NCI-H2227 (cell line): ENCODE measurements around the gene LCNL1.

ENCODE experiments used
- DNase-seq: peaks from one replicate; lab custom pipeline; 2025; ENCODE audit not compliant: unreplicated experiment; lab: John Stamatoyannopoulos, UW

Gene LCNL1

DNA sequence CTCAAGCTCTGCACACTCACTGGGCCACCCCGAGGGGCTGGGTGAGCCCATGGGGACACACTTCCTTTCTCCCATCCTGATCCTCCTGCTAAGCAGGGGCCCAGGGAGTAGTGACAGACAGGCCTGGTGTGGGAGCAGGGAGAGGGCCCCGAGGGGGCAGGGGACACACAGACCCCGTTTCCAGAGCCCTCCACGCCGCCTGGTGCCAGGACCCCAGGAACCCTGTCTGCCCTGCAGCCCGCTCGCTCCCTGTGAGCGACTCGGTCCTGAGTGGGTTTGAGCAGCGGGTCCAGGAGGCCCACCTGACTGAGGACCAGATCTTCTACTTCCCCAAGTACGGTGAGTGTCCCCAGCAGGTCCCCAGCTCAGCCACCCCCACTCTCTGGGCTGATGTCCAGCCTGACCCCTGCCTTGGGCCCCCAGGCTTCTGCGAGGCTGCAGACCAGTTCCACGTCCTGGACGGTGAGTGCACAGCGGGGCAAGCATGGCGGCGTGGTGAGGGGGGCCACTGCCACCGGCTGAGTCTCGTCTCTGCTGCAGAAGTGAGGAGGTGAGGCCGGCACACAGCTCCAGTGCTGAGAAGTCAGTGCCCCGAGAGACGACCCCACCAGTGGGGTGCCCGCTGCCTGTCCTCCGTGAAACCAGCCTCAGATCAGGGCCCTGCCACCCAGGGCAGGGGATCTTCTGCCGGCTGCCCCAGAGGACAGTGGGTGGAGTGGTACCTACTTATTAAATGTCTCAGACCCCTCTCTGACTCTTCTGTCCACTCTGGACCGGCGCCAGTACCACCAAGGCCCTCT, 36.4 kb upstream of the LCNL1 start:
- DNase-seq = no peak

DNA sequence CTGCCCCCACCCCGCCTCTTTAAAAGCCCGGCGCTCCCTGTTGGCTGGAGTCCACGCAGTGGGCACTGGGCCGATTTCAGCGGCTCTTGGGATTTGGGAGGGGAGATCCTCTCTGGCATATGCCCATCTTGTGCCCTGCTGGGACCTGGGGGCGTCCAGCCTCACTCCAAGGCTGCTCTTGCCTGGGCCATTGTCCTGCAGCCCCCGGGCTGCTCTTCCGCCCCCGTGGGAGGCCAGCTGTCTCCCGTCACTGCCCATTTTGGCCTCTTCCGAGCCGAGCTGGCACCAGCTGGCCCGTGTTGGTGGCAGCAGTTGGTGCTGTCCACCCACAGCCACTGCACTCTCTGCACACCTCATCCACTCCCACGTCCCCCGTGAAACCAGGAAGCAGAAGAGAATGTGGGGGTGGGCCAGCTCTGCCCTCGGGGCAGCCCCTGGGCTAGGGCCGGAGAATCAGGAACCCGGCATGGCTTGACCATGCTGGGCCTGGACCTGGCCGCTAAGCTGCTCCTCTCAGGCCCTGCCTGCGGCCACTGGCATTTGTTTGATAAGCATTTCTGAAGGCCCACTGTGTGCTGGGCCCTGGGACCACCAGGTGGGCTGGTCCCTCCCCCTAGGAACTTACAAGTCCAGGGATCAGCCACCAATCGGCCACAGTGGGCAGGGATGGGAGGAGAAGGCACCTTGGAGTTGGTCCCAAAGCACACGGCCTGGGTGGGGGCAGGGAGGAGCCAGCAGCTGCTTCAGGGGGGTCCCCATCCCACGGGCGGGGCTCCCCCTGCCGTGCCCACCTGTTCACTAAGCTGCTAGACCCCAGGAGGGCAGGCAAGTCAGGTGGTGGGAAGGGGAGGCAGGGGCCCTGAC, 35.5 kb upstream of the LCNL1 start:
- DNase-seq = no peak

DNA sequence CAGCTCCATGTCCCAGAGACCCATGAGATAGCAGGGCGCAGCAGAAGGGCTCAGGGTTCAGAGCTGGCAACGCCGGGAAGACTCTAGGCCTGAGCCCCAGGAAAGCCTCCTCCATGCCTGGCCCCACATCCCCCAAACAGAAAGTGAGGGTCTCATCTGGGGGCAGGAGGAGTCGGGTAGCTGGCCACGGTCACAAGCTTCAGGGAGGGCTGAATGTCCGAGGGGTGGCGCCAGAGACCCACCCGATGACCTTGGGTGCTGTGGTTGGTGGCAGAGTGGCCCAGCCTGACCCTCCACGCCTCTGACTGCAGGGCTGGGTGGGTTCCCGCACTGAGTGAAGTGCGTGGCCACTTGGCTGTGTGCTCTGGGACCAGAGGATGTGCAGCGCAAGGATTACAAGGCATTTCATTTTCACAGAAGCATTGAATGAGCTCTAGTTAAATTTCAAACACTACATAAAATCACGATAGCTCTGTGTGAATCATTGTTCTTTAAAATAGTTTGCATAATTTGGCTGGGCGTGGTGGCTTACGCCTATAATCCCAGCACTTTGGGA, 34.8 kb upstream of the LCNL1 start:
- no peak for DNase-seq

DNA sequence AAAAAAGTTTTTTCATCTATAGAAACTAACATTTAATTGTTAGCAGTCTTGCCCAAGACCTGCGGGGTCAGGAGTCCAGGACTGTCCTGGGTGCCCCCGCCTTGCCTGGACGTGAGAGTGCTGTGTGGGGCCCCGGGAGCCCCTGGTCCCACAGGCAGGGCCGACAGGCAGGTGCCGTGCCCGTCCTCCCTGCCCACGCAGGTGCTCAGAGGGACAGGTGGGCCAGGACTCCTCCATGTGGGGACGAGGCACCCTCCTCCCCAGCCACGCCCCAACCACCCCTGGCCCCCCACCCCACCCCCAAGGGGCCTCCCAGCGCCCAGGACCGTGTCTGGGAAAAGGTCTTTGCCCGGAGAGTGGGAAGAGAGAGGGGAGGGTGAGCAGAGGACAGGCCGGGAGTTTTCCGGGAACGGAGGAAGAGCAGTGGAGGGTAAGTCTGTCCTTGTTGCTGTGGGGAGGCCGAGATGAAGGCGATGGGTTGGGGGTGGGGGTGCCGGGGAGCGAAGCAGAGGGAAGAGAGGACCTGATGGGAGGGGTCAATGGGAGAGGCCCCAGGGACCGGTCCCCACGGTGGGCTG, 33.5 kb upstream of the LCNL1 start:
- DNase-seq = peak; percentile 56

DNA sequence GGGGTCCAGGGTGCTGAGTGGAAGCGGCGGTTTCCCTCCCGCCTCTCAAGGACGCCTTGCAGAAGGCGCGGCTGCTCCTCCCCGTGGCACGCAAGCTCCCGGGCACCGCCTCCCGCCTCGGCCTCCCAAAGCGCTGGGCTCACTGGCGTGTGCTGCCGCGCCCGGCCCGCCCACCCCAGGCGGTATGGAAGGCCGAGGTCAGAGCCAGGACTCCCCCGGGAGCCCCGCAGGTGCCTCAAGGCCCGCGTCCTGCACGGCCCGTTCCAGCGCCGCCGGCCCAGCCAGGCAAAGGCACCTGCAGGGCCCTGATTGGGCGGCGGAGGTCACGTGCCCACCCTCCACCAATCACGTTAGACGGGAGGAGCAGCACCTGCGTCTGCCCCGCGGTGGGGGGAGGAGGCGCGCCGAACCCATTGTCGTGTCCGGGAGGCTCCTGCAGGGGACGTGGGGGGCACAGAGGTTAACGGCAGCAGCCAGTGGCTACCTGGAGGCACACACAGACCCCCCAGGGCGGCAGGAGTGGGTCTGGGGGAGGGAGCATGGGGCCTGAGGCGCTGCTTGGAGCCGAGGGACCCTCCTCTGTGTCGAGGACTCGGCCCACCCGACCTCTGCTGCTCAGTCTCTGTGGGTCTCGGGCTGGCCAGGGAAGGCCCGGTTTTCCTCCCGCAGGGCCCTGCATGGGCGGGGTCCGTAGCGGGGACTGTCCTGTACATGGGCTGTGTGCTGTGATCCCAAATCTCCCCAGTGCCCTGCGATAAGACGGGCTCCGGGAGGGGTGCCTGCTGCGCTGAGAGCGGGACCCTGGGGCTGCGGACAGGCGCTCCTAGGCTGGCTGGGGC, 32.8 kb upstream of the LCNL1 start:
- peak; percentile 91 for DNase-seq

- no peak for DNase-seq
These were observed 32.0 kb upstream of the LCNL1 start for GRCh38 chr9:136950656-136951276.

DNA sequence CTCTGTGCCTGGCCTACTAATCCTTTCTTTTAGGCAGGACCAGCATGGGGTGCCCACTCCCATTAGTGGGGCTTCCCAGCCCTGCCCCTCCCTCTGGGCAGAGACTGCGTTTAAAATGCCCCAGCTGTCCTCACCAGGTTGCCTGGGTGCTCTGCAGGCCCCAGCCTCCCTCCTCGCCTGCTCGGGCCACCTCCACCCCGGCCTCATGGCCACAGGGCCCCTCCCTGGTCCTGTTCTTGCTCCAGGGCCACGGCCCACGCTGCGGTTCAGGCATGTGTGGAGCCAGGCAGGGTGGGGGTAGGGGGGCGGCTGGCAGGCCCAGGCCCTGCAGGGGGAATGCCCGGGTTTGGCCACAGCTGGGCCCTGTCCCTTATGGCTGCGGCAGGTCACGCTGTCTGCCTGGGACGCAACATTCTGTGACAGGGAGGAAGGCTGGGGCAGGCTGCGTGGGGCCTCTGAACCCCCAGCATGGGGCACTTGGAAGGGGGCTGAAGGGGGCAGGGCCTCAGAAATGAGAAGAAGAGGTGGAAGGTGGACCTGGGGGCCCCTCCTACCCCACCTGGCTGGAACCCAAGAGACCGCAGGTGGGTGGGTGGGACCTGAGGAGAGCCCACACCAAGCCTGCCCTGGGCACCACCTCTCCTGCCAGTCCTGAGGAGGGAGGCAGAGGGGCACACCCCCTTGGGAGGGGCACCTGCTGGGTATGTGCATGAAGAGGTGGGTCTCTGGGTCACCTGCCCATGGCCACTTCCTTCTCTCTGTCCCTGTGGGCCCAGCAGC, 31.1 kb upstream of the LCNL1 start, which contains the start of gene LCN12:
Gene LCN12, plus strand, starts transcription at position 733 of the 780 bp plus-strand sequence. CDS start 55 bp downstream, outside the sequence.
- no peak for DNase-seq

DNA sequence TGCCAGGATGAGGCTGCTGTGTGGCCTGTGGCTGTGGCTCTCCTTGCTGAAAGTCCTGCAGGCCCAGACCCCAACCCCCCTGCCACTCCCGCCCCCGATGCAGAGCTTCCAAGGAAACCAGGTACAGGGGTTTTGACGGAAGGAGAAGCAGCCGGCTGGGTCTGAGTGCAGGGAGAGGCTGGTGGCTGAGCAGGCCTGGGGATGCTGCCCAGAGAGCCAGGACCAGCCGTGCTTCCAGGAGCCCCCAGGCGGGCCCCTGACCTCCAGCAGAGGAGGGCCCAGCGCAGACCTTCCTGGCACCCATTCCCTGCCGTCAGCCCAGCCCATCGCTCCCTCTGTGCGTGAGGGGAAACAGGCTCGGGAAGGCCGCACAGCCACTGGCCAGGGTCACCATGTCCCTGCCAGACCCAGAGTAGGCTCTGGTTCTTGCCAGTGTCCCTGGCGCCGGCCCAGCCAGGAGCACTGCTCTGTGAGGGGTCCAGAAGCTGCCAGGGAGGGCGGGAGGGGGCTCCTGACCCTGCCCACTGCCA, 30.4 kb upstream of the LCNL1 start:
- no peak for DNase-seq

DNA sequence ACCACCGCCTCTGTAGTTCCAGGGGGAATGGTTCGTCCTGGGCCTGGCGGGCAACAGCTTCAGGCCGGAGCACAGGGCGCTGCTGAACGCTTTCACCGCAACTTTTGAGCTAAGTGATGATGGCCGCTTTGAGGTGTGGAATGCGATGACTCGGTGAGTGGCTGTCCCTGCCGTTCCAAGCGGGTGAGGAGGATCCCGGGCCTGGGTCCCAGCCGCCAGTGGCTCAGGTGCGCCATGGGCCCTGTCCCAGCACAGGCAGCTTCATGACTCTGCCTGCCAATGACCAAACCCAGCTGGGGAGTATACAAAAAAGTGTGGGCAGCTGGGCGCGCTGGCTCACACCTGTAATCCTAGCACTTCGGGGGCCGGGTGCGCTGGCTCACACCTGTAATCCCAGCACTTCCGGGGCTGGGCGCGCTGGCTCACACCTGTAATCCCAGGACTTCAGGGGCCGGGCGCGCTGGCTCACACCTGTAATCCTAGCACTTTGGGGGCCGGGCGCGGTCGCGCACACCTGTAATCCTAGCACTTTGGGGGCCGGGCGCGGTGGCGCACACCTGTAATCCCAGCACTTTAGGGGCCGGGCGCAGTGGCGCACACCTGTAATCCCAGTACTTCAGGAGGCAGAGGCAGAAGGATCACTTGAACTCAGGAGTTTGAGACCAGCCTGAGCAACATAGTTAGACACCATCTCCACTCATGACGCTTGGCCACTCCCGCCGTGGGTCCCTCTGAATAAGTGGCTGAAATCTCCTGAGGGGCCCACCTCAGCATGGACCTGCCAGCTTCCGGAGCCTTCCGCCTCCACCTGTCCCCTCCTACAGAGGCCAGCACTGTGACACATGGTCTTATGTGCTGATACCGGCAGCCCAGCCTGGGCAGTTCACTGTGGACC, 29.7 kb upstream of the LCNL1 start:
- DNase-seq = no peak

- no peak for DNase-seq
These were observed 29.0 kb upstream of the LCNL1 start for GRCh38 chr9:136953771-136954269.

DNA sequence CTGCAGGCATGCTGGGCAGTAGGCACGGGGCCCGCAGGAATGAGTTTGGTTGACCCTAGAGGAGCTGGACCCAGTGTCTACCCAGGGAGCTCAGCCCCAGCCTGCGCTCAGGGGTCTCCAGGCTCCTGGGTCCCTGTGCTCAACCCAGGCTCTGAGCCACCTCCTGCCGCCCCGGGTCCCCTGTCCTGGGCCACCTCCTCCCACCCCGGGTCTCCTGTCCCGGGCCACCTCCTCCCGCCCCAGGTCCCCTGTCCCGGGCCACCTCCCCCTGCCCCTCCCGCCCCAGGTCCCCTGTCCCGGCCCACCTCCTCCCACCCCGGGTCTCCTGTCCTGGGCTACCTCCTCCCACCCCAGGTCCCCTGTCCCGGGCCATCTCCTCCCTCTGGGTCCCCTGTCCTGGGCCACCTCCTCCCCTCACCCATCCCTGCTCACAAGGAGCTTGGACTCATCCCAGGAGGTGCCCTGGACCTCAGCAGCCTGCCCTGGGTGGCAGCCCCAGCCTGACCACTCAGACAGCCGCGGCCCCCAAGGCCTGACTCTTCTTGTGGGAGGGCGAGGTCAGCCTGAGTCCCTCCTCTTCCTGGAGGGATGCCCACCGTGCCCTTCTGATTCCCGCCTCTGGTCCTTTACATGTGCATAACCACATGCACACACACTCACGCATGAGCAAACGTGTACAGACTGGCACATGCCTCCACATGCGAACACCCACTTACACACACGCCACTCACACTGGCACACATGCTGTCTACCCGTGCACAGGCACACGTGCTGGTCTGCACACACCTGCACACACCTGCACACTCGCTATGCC, 28.3 kb upstream of the LCNL1 start:
- no peak for DNase-seq

DNA sequence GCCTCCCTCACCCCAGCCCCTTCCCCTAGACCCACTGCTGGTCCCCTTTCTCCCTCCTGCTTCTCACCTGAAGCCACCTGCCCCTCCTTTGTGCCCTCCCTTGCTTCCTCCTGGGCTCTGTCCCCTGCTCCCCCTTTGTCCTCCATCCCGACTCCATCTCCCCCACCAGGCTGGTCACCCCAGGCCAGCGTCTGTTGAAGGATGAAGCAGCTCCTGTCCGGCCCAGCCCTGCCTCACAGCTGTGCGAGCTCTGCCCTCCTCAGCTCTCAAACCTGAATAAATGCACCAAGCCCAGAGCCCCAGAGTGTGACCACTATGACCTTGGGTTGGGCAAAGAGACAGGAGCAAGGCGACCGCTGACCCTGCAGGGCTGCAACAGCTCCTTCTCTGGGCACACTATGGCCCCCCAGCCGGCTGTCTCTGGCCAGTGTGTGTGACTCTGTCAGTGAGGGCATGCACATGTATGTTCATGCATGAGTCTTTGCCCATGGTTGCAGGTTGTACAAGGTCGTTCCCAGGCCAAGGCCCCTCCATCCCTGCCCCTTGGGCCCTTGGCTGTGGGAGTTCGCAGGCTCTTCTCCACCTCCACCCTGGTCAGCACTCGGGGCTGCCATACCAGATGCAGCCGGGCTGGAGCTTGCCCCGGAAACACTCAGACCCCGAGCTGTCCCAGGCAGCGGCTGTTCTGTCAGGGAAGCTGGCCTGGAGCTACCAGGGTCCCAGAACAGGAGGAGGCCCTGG, 27.4 kb upstream of the LCNL1 start:
- no peak for DNase-seq

DNA sequence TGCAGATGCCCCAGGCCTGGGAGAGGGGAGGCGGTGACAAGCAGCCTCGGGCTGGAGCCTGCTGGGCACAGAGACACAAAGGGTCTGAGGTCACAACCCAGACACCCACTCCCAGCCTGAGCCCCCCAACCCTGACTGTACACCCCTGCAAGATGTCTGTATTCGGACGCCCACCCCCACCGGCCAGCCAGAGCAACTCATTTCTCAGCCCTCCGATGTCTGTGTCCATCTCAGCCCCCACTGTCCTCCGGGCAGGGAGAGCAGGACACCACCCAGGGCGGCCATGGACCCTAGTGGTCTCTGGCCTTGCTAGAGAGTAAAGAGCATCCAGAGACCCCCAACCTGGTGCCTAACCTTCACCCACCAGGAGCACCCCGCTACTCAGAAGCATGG, 26.9 kb upstream of the LCNL1 start:
- no peak for DNase-seq

DNA sequence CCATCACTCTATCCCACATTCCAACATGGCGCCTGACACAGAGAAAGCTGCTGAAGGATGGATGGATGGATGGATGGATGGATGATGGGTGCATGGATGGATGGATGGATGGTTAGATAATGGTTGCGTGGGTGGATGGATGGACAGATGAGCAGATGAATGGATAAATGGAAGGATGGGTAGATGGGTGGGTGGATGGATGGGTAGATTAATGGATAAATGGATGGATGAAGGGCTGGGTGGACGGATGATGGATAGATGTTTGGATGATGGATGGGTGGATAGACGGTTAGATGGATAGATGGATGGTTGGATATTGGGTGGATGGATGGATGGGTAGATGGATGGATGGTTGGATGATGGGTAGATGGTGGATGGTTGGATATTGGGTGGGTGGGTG, 26.2 kb upstream of the LCNL1 start:
- no peak for DNase-seq

DNA sequence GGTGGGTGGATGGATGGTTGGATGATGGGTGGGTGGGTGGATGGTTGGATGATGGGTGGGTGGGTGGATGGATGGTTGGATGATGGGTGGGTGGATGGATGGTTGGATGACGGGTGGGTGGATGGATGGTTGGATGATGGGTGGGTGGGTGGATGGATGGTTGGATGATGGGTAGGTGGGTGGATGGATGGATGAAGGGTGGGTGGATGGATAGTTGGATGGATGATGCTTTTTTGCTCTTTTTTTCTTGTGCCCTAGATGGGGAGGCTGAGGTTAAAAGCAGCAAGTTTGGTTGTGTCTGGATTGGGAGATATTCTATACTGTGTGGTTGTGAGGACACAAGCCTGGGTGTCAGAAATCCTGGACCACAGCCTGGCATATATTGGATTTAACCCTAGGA, 25.3 kb upstream of the LCNL1 start:
- DNase-seq = no peak

DNA sequence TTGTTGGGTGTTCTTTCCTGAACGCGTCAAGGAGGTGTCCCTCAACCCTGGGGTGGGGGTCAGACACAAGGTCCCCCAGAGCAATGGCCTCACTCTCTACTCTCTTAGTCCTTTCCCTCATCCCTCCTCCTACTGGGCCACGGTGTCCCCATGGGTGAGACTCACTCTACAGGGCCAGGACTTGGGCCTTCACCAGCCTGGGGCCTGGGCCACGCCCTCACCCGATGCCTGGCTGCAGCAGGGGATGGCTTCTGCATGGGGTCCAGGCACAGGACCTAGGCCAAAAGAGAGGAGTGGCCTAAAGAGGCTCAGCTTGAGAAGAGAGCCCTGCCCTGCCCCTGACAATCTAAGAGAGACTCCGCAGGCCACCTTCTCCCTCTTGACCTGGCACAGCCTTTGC, 24.9 kb upstream of the LCNL1 start:
- DNase-seq = no peak
